K562 (cell line): ENCODE data around the gene NECAB2. TPM values are rescaled to one million over a fixed set of nuclear protein-coding genes. Genes with fewer than 3 reads are reported as not detected.

Source experiments
- ATAC-seq: fragments of 200-7000 bp; cut with Tn5 transposase; 3 replicates; pipeline ENCODE4 v1.9.1; 2020; ENCODE audit warnings: moderate library complexity
- BruUV-seq: library from RNA; stranded (reverse); fragments of 400-500 nt; replicated peaks from 2 replicates; lab custom pipeline; 2021; lab: Mats Ljungman, UMichigan
- CTCF ChIA-PET: fragments of 300-600 bp; formaldehyde crosslinking; extraction: SDS; loops from one replicate; lab custom pipeline; 2021; ENCODE audit warnings: low intra/inter-chr PET ratio; lab: Yijun Ruan, JAX
- POLR2A ChIA-PET: fragments of 300-600, 350-650 bp; sonication (Branson Sonifier 250); formaldehyde crosslinking; extraction: SDS; loops from one replicate; lab custom pipeline; 2021; ENCODE audit warnings: antibody characterized with exemption, inconsistent platforms; lab: Yijun Ruan, JAX
- DNase-seq, 4 experiments: peaks; one replicate each; pipeline versions ENCODE4 v3.0.0 to v3.0.0-alpha.2; 2011 to 2018; ENCODE audit warnings: low spot score in 3 of 4, mixed read lengths in 3 of 4; ENCODE audit errors: extremely low read depth in 1 of 4
- FAIRE-seq: peaks from 2 replicates; lab custom pipeline; 2011; peaks lifted over from hg19 to GRCh38; lab: Jason Lieb, UNC
- H2AFZ ChIP-seq: 2 replicates; pipeline ENCODE4 v1.6.0; 2011; ENCODE audit warnings: low read depth, low read length, control low read depth, inconsistent platforms
- H3K27ac ChIP-seq: fragments of 200-600 bp; 3 replicates; pipeline ENCODE4 v1.8.0; 2011; ENCODE audit warnings: low read depth, mild to moderate bottlenecking, control low read depth, inconsistent platforms, low read length, moderate library complexity, mixed read lengths; ENCODE audit errors: extremely low read depth
- H3K27me3 ChIP-seq, 2 experiments: fragments of 300-600 bp in 1 of 2; 2 replicates in 1 of 2; 3 replicates in 1 of 2; pipeline versions ENCODE4 v1.6.0 to v1.8.0; 2011; ENCODE audit warnings: inconsistent platforms in 2 of 2, low read length in 2 of 2, mild to moderate bottlenecking in 1 of 2, mixed read lengths in 1 of 2, moderate library complexity in 1 of 2; ENCODE audit not compliant: control insufficient read depth in 2 of 2, insufficient read depth in 2 of 2
- H3K36me3 ChIP-seq: fragments of 300-600 bp; 3 replicates; pipeline ENCODE4 v1.8.0; 2011; ENCODE audit warnings: mild to moderate bottlenecking, low read length, inconsistent platforms; ENCODE audit not compliant: control insufficient read depth, insufficient read depth
- H3K4me1 ChIP-seq, 2 experiments: fragments of 200-600 bp in 1 of 2; replicated peaks in 1 of 2; 2 replicates in 1 of 2; 3 replicates in 1 of 2; pipeline versions ENCODE4 v1.5.1 to v1.8.0; 2011; ENCODE audit warnings: inconsistent platforms in 2 of 2, low read length in 2 of 2, mild to moderate bottlenecking in 1 of 2, mixed read lengths in 1 of 2, moderate library complexity in 1 of 2; ENCODE audit not compliant: control insufficient read depth in 2 of 2, insufficient read depth in 2 of 2
- H3K4me2 ChIP-seq: 2 replicates; pipeline ENCODE4 v1.6.1; 2011; ENCODE audit warnings: low read length, control low read depth, inconsistent platforms, mixed read lengths; ENCODE audit not compliant: insufficient read depth
- H3K4me3 ChIP-seq: fragments of 200-600 bp; sonication (generic), shearing (Covaris generic); 2 replicates; pipeline ENCODE4 v1.5.1; 2016; ENCODE audit warnings: control low read depth, inconsistent platforms
- H3K79me2 ChIP-seq: fragments of 200-600 bp; 3 replicates; pipeline ENCODE4 v1.8.0; 2011; ENCODE audit warnings: low read length, inconsistent platforms; ENCODE audit not compliant: control insufficient read depth, insufficient read depth
- H3K9ac ChIP-seq, 2 experiments: 2 replicates each; pipeline versions ENCODE4 v1.6.0 to v1.6.1; 2011; ENCODE audit warnings: low read depth in 2 of 2, low read length in 2 of 2, control low read depth in 1 of 2, inconsistent platforms in 1 of 2, mild to moderate bottlenecking in 1 of 2, mixed read lengths in 1 of 2; ENCODE audit not compliant: insufficient read depth in 1 of 2
- H3K9me1 ChIP-seq: one replicate; pipeline ENCODE4 v1.6.0; 2011; ENCODE audit warnings: inconsistent platforms, mild to moderate bottlenecking, low read length, moderate library complexity; ENCODE audit not compliant: control insufficient read depth, insufficient read depth
- H3K9me3 ChIP-seq: replicated peaks from 2 replicates; pipeline ENCODE4 v1.5.1; 2011; ENCODE audit warnings: low read depth, low read length, inconsistent platforms; ENCODE audit not compliant: control insufficient read depth, insufficient read depth
- H4K20me1 ChIP-seq: replicated peaks from 2 replicates; pipeline ENCODE4 v1.6.1; 2011; ENCODE audit warnings: low read length, inconsistent platforms, mixed read lengths; ENCODE audit not compliant: control insufficient read depth, insufficient read depth
- ELF1 ChIP-seq: fragments of 200-800 bp; sonication (Bioruptor generic); IDR thresholded peaks from 2 replicates; pipeline ENCODE4 v1.6.1; 2016; ENCODE audit warnings: missing genetic modification characterization, missing compliant biosample characterization
- STAT5B ChIP-seq: fragments of 250-450 bp; sonication (Bioruptor Pico); IDR thresholded peaks from 2 replicates; pipeline ENCODE4 v1.8.0; 2021; ENCODE audit warnings: mild to moderate bottlenecking, inconsistent platforms
- ZNF140 ChIP-seq: fragments of 250-450 bp; sonication (Bioruptor Pico); IDR thresholded peaks from 2 replicates; pipeline ENCODE4 v1.8.0; 2021; ENCODE audit warnings: moderate library complexity, mild to moderate bottlenecking, inconsistent platforms
- ZNF217 ChIP-seq: sonication (generic); formaldehyde crosslinking; IDR thresholded peaks from 2 replicates; pipeline ENCODE4 v1.8.0; 2022; ENCODE audit warnings: mild to moderate bottlenecking, missing genetic modification reagents
- WGBS: fragments of 100-300 bp; shearing (Covaris generic); methylation state at CpG from one replicate; pipeline ENCODE4 v1.1.6; 2016; ENCODE audit warnings: low coverage, mixed read lengths; ENCODE audit not compliant: insufficient coverage; ENCODE audit errors: missing lambda C conversion rate; 5-methylcytosine and 5-hydroxymethylcytosine counted together
- in situ Hi-C: fragments of 300-500 bp; cut with MboI; formaldehyde crosslinking; loops from 4 replicates; pipeline ENCODE4 v1.15.0; 2018; ENCODE audit warnings: inconsistent platforms, mixed read lengths
- intact Hi-C: fragments of 100-400 bp; cut with micrococcal nuclease; formaldehyde crosslinking; loops from 2 replicates; pipeline ENCODE4 v1.14.2; 2022
- polyA plus RNA-seq, 8 experiments: library from polyadenylated mRNA; depleted of rRNA in 4 of 8; stranded (reverse) in 5 of 8; unstranded in 3 of 8; fragments of >200 nt; fragmentation: Nextera tagmentation in 2 of 8; fragmentation: Illumina TruSeq in 1 of 8; extraction: Ambion mirVana in 2 of 8; extraction: Trizol in 1 of 8; gene quantifications; 2 replicates each; pipeline versions ENCODE4 v1.2.1 to v1.2.3, GENCODE V29; 2011 to 2014; ENCODE audit warnings: inconsistent platforms in 1 of 8, missing spikeins in 1 of 8
- total RNA-seq, 7 experiments: library from RNA; depleted of rRNA in 6 of 7; stranded (reverse); fragments of >200 nt in 6 of 7; fragmentation: Illumina TruSeq in 2 of 7; extraction: Trizol in 2 of 7; gene quantifications; 2 replicates each; pipeline versions ENCODE4 v1.2.1 to v1.2.3, GENCODE V29; 2011 to 2021; ENCODE audit warnings: low replicate concordance in 1 of 7
- TF ChIP-seq, protein P1 (sequence below): fragments of 450-650 bp; IDR thresholded peaks from 2 replicates; pipeline ENCODE4 v1.6.1; 2017; ENCODE audit warnings: antibody characterized with exemption, mild to moderate bottlenecking
- TF ChIP-seq, protein P2 (sequence below): sonication (generic); formaldehyde crosslinking; IDR thresholded peaks from 2 replicates; pipeline ENCODE4 v1.8.0; 2022; ENCODE audit warnings: mild to moderate bottlenecking, missing genetic modification reagents, borderline replicate concordance

The NECAB2 gene
- total and polyA plus RNA-seq, 9 of the 15 experiments (the other 6 are each of a cell fraction or from before 2014, with no cell fraction given) = 0.03 to 0.28 TPM; not detected in 7

DNA sequence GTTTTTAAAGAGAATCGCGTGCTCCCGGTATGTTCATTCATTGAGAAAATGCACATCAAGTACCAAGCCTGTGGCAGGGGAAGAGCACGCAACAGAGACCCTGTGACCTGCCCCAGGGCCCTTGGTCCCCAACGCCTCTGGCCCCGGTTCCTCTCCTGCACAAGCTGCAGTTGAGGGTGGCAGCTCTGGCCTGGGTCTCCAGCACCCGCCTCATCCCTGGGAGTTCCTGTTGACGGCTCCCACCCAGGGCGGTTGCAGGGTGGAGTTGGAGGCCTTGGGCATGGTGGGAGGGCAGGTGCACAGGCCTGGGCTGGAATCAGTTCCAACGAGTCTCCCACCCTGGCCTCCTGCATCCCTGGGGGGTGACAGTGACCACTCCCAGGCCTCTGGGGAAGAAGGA is 5.0 kb downstream of the NECAB2 start:
- no peak overlapping the region for H3K27ac ChIP-seq
- H3K79me2 ChIP-seq = no peaks in the 10 kb centered on the region
- TF ChIP-seq, protein P1, sequence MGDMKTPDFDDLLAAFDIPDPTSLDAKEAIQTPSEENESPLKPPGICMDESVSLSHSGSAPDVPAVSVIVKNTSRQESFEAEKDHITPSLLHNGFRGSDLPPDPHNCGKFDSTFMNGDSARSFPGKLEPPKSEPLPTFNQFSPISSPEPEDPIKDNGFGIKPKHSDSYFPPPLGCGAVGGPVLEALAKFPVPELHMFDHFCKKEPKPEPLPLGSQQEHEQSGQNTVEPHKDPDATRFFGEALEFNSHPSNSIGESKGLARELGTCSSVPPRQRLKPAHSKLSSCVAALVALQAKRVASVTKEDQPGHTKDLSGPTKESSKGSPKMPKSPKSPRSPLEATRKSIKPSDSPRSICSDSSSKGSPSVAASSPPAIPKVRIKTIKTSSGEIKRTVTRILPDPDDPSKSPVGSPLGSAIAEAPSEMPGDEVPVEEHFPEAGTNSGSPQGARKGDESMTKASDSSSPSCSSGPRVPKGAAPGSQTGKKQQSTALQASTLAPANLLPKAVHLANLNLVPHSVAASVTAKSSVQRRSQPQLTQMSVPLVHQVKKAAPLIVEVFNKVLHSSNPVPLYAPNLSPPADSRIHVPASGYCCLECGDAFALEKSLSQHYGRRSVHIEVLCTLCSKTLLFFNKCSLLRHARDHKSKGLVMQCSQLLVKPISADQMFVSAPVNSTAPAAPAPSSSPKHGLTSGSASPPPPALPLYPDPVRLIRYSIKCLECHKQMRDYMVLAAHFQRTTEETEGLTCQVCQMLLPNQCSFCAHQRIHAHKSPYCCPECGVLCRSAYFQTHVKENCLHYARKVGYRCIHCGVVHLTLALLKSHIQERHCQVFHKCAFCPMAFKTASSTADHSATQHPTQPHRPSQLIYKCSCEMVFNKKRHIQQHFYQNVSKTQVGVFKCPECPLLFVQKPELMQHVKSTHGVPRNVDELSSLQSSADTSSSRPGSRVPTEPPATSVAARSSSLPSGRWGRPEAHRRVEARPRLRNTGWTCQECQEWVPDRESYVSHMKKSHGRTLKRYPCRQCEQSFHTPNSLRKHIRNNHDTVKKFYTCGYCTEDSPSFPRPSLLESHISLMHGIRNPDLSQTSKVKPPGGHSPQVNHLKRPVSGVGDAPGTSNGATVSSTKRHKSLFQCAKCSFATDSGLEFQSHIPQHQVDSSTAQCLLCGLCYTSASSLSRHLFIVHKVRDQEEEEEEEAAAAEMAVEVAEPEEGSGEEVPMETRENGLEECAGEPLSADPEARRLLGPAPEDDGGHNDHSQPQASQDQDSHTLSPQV = no peak
- TF ChIP-seq, protein P2, sequence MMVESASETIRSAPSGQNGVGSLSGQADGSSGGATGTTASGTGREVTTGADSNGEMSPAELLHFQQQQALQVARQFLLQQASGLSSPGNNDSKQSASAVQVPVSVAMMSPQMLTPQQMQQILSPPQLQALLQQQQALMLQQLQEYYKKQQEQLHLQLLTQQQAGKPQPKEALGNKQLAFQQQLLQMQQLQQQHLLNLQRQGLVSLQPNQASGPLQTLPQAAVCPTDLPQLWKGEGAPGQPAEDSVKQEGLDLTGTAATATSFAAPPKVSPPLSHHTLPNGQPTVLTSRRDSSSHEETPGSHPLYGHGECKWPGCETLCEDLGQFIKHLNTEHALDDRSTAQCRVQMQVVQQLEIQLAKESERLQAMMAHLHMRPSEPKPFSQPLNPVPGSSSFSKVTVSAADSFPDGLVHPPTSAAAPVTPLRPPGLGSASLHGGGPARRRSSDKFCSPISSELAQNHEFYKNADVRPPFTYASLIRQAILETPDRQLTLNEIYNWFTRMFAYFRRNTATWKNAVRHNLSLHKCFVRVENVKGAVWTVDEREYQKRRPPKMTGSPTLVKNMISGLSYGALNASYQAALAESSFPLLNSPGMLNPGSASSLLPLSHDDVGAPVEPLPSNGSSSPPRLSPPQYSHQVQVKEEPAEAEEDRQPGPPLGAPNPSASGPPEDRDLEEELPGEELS = no peak
- TF ChIP-seq ELF1 (tag) = no peak
- TF ChIP-seq ZNF140 (CRISPR knock-in tag) = no peak
- no peak for TF ChIP-seq STAT5B (CRISPR knock-in tag)
- TF ChIP-seq ZNF217 (CRISPR knock-in tag) = no peak
- TF ChIP-seq, all 486 proteins: peak for 0
- WGBS = 11% methylated on average over 10 of the region's 10 CpGs
- Histone ChIP-seq H3K36me3 (no peaks in the 10 kb centered on the region), H3K27me3 (peaks cover 28 to 79% of the 10 kb centered on the region in 2 experiments; a peak in 4 of 5 replicates), H3K9ac (no peak overlapping the region), H3K4me1 (peaks cover 0 to 20% of the 10 kb centered on the region in 2 experiments; a peak in 1 of 5 replicates), H3K9me3 (no peaks in the 10 kb centered on the region), H3K4me3 (no peak overlapping the region), H2AFZ (no peak overlapping the region), H3K9me1 (no peaks in the 10 kb centered on the region), H4K20me1 (0 out of 2 replicates have a peak, but pooled peaks cover 21% of the 10 kb centered on the region), H3K4me2 (no peak overlapping the region)
- CTCF ChIA-PET = no interaction called here
- intact Hi-C loops = no loop called here
- BruUV-seq = no TSS peak
- POLR2A ChIA-PET = interaction anchor here (0.6 to 1.0 kb wide), 2 partner anchors 68 to 72 kb away, joined by 3 to 4 read pairs; no protein-coding TSS in a partner anchor
- in situ Hi-C loops = loop anchor here (10.0 kb wide), 1 partner anchor 72 kb away; the partner anchor contains the start of gene SLC38A8
- FAIRE-seq (no peak), ATAC-seq (no peak), DNase-seq (no peak)
